Measurements from ENCODE around the gene INTS3. TPM values are rescaled to one million over a fixed set of nuclear protein-coding genes. Genes with fewer than 3 reads are reported as not detected.

Gene INTS3
- total RNA-seq, result 47.5 TPM

GRCh38 chr1:153727463-153728304 lies at the start of gene INTS3:
INTS3 (plus strand) TSS chr1:153728050; CDS start chr1:153728635, 585 bp downstream.

GRCh38 chr1:153678519-153679336 lies 49.1 kb upstream of the INTS3 start, which contains the start of gene NPR1:
NPR1 (plus strand) TSS chr1:153678688; CDS start chr1:153679109, 421 bp downstream.

GRCh38 chr1:153774780-153775457 lies 47.1 kb downstream of the INTS3 start, which contains the start of gene SLC27A3:
SLC27A3 (plus strand) TSS chr1:153775407; CDS start chr1:153775498, 91 bp downstream.

Small RNA genes within 50 kb of the gene (small RNA-seq; reads per million reads assigned to genes)
- gene MIR8083, result not detected
- gene RF00019, result not detected
- not detected for gene RN7SL372P

Other genes with a start within 250 kb of the INTS3 start
- gene S100A6, start 192.1 kb upstream of the INTS3 start, total RNA-seq, result 51.7 TPM
- not detected for gene S100A5, start 187.1 kb upstream of the INTS3 start, total RNA-seq
- gene S100A4, start 182.2 kb upstream of the INTS3 start, total RNA-seq, result 3.2 TPM
- not detected for gene S100A3, start 178.8 kb upstream of the INTS3 start, total RNA-seq
- gene S100A2, start 162.2 kb upstream of the INTS3 start, total RNA-seq, result not detected
- 48.0 TPM for gene S100A16, start 114.9 kb upstream of the INTS3 start, total RNA-seq
- gene S100A14, start 111.7 kb upstream of the INTS3 start, total RNA-seq, result not detected
- gene S100A13, start 100.5 kb upstream of the INTS3 start, total RNA-seq, result 15.0 TPM
- 2.1 TPM for gene S100A1, start 99.6 kb upstream of the INTS3 start, total RNA-seq
- gene CHTOP, start 94.0 kb upstream of the INTS3 start, total RNA-seq, result 68.7 TPM
- 53.3 TPM for gene SNAPIN, start 69.3 kb upstream of the INTS3 start, total RNA-seq
- gene ILF2, start 57.1 kb upstream of the INTS3 start, total RNA-seq, result 182 TPM
- gene NPR1, start 49.4 kb upstream of the INTS3 start, total RNA-seq, result 0.46 TPM
- gene SLC27A3, start 47.4 kb downstream of the INTS3 start, total RNA-seq, result 15.9 TPM
- gene GATAD2B, start 194.9 kb downstream of the INTS3 start, total RNA-seq, result 18.0 TPM
- 24.9 TPM for gene DENND4B, start 218.7 kb downstream of the INTS3 start, total RNA-seq
- gene CRTC2, start 230.6 kb downstream of the INTS3 start, total RNA-seq, result 2.1 TPM
- gene SLC39A1, start 235.5 kb downstream of the INTS3 start, total RNA-seq, result 25.1 TPM
- 6.9 TPM for gene CREB3L4, start 239.9 kb downstream of the INTS3 start, total RNA-seq
- 47.1 TPM for gene JTB, start 249.6 kb downstream of the INTS3 start, total RNA-seq